NOMO-1 treated with DMSO at 0.1 percent for 48 hours (cell line): ENCODE results near the gene JAKMIP3.

Source experiments
- DNase-seq: peaks from one replicate; lab custom pipeline; 2025; ENCODE audit not compliant: unreplicated experiment; lab: John Stamatoyannopoulos, UW

The JAKMIP3 gene

GRCh38 chr10:132109341-132110110, 43.8 kb downstream of the JAKMIP3 start:
- DNase-seq, result no peak

DNA sequence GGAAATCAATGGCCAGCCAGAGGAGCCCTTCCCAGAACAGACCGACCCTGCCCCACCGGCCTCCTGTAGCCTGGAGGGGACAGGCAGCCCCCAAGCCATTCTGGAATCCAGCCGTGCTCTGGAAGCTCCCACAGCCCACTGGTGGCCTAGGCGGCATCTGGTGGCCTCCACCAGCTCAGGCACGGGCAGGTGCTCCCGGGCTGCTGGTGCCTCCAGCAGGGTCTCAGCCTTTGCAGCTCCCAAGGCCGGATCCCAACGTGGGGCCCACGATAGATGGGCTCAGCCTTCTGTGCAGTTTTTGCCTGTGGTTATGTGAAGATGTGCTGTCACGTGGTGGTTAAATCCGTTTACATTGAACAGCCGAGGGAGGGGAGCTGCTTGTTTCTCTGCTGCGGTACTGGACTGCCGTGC, 44.4 kb downstream of the JAKMIP3 start:
- DNase-seq, result no peak

- DNase-seq, result no peak
Observed at GRCh38 chr10:132110713-132111112, 45.0 kb downstream of the JAKMIP3 start.

GRCh38 chr10:132111121-132111731, 45.5 kb downstream of the JAKMIP3 start:
- no peak for DNase-seq

GRCh38 chr10:132111871-132112341, 46.2 kb downstream of the JAKMIP3 start:
- DNase-seq, result no peak

DNA sequence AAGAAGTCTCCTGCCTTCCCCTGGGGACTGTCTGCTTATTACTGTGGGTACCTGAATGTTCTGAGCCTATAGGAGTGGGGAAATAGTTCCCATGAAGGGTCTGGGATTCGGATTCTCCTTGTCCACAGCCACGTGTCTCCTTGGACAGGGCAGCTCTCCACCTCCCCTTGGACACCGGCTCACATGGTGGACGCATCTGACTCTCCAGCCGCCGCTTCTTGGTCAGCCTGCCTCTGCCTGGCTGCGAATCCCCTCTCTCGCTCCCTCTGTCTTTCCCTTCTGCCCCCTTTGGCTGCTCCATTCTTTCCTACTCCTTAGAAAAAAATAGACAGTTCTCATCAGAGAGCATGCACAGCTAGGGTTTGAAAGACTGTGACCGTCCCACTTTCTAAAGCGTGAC, 46.9 kb downstream of the JAKMIP3 start:
- DNase-seq, result no peak

- DNase-seq, result no peak
Observed at GRCh38 chr10:132113206-132113605, 47.5 kb downstream of the JAKMIP3 start.

- DNase-seq, result no peak
Observed at GRCh38 chr10:132113766-132114365, 48.1 kb downstream of the JAKMIP3 start.

- DNase-seq, result no peak
Observed at GRCh38 chr10:132114953-132115520, 49.3 kb downstream of the JAKMIP3 start.
